GM11168 (cell line): ENCODE data around the gene INHA.

Experiments
- in situ Hi-C: fragments of 300-500 bp; cut with MboI; formaldehyde crosslinking; loops from one replicate; pipeline ENCODE4 v1.12.0; 2022; ENCODE audit warnings: low sequenced_read_pairs; ENCODE audit not compliant: unreplicated experiment

INHA gene

DNA sequence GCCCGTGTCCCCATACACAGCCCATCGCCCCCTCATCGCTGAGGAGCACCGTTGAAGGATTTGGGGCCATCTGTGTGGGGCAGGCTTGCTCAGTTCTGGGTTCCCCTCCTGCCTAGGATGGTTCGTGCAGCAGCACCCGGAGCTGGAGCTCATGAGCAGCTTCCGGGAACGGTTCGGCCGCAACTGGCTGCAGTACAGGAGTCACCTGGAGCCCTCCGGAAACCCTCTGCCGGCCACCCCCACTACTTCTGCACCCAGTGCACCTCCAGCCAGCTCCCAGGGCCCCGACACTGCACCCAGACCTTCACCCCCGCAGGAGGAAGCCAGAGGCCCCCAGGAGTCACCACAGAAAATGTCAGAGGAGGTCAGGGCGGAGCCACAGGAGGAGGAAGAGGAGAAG lies 35.8 kb downstream of the INHA start:
- in situ Hi-C loops: no loop called here

DNA sequence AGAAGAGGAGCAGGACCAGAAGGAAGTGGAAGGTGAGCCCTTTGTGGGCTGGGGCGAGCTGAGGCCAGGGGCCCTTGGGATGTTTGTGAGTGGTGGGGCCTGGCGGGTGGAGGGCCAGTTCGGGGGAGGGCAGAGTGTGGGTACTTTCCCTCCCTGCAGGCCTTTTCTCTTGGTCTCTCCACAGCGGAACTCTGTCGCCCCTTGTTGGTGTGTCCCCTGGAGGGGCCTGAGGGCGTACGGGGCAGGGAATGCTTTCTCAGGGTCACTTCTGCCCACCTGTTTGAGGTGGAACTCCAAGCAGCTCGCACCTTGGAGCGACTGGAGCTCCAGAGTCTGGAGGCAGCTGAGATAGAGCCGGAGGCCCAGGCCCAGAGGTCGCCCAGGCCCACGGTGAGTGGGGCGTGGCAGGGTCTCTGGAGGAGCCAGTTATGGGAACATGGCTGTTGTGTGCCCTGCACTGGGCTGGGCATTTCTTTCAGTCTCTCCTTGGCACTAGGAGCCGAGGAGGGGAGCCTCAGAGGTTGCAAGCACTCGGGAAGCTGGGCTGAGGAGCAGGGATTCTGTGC lies 36.4 kb downstream of the INHA start:
- in situ Hi-C loops: no loop called here

DNA sequence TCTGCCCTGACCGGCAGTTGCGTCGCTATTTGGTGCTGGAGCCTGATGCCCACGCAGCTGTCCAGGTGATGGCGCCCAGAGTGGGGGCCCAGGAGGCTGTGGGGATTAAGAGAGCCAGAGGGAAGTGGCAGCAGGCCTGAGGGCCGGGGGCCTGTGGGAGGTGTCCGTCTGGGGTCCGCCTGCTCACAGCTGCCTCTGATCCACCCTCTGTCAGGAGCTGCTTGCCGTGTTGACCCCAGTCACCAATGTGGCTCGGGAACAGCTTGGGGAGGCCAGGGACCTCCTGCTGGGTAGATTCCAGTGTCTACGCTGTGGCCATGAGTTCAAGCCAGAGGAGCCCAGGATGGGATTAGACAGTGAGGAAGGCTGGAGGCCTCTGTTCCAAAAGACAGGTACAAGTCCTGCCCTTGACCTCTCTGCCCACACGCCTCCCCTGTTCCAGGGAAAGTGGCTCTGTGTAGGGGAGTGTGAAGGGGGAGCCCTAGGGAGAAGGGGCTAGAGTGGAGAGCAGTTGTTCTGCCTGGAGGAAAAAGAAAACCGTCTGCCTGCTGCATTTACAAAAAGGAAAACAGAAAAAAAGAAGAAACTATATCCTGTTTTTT lies 37.1 kb downstream of the INHA start:
- in situ Hi-C loops: no loop called here

DNA sequence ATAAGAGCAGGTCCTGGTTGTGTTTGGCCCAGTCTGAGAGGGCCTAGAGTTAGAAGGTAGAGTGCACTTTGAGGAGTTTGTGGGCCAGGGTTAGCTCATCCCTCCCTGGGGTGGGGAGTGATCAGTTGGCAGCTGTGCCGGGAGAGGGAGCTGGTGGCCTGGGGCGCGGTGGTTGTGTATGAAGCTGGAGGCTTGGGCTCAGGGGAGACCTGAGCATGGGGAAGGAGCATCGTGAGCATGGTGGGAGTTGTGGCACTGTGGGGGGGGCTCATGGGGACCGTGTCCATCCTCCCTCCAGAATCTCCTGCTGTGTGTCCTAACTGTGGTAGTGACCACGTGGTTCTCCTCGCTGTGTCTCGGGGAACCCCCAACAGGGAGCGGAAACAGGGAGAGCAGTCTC lies 39.2 kb downstream of the INHA start:
- in situ Hi-C loops: no loop called here

DNA sequence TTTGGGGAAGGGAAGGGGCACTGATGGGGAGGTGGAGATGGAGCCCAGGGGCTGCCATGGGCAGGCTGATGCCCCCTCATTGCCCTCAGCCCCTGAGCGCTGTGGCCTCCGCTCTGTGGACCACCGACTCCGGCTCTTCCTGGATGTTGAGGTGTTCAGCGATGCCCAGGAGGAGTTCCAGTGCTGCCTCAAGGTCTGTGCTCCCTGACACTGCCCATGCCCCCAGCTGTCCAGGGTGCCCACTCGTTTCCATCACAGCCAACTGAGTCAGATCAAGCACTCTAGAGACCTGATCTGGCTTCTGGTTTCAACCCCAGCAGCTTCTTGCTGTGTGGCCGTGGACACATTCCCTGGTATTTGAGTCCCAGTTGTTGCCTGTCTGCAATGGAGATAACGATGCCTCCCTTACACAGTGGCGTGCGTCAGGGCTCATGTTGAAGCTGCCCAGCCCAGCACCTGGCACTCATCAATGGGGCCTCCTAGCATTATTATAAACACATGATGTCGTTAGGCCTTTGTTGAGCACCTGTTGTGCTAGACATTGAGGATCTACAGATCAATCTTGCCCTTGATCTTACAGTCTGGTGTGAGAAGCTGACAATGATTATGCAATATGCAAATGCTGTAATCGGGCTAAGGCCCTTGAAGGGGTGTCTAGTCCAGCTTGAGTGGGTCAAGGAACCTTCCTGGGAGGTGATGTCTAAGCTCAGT lies 39.9 kb downstream of the INHA start:
- in situ Hi-C loops: no loop called here

DNA sequence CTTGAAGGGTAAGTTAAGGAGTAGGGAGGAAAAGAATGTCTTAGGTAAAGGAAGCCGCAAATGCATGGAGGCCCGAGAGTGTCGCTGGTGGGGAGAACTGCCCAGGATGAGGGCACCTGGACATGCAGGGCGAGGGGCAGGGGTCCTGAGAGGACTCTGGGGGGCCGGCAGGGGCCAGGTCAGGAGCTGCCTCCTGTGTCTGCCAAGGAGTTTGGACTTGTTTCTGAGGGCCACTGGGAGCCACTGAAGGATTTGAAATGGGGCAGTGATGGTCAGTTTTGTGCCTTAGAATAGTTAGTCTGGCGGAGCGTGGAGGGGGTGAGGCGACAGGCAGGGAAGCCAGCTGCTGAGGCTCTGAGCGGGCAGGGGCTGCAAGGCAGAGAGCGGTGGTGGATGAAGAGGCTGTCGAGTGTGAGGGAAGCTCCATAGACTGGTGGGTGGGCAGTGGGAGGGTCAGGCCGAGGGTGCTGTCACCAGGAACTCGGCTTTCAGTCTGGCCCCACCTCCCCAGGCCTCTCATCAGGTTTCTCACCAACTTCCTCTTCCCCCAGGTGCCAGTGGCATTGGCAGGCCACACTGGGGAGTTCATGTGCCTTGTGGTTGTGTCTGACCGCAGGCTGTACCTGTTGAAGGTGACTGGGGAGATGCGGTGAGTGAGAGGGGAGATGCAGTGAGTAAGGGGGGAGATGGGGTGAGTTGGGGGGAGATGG lies 40.6 kb downstream of the INHA start:
- in situ Hi-C loops: no loop called here

DNA sequence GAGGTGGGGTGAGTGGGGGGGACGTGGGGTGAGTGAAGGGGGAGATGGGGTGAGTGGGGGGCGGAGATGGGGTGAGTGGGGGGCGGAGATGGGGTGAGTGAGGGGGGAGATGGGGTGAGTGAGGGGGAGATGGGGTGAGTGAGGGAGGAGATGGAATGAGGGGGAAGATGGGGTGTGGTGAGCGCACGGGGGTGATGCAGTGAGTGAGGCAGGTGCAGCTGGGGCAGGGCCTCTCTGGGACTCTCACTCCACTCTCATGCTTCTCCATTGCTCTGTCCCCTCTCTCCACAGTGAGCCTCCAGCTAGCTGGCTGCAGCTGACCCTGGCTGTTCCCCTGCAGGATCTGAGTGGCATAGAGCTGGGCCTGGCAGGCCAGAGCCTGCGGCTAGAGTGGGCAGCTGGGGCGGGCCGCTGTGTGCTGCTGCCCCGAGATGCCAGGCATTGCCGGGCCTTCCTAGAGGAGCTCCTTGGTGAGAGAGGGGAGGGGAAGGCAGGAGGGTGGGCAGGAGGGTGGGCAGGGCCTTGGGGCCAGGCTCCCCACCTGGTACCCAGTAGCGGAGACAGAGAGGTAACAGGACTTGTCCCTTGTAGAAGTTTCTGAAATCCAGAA lies 41.5 kb downstream of the INHA start:
- in situ Hi-C loops: no loop called here

DNA sequence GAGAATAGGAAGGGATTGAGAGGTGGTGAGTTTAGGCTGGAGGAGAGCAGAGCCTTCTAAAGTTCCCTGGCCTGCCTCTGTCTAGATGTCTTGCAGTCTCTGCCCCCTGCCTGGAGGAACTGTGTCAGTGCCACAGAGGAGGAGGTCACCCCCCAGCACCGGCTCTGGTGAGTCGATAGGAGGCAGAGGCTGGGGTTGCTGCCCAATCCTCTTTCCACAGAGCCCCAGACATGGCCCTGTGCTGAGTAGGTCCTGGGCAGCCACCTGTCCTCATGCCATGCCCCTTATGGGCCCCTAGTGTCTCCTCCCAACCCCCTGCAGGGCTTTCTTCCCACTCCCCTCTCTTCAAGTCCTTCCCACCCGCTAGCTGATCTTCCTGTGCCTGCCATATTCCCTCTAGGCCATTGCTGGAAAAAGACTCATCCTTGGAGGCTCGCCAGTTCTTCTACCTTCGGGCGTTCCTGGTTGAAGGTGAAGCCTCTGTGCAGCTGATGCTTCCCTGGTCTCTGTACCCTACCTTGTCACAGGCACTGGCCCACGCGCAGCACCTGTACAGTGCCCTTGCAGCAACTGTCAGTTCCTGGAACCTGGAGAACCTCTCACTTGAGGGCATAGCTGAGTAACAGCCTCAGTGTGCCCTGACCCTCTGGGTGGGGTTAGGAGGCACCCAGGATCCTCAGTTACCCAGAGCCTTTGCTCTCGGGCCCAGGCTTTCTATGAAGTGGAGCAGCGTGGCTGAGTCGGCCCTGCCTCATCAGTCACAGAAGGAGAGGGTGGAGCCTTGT lies 42.2 kb downstream of the INHA start:
- in situ Hi-C loops: no loop called here

DNA sequence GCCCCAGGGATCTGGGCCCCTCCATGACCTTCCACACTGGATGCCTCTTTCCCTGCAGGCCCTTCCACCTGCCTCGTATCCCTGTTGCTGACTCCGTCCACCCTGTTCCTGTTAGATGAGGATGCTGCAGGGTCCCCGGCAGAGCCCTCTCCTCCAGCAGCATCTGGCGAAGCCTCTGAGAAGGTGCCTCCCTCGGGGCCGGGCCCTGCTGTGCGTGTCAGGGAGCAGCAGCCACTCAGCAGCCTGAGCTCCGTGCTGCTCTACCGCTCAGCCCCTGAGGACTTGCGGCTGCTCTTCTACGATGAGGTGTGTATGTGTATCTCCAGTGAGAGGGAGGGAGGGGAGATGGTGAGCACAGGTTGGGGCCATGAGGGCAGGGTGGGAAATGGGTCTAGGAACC lies 42.9 kb downstream of the INHA start:
- in situ Hi-C loops: no loop called here

DNA sequence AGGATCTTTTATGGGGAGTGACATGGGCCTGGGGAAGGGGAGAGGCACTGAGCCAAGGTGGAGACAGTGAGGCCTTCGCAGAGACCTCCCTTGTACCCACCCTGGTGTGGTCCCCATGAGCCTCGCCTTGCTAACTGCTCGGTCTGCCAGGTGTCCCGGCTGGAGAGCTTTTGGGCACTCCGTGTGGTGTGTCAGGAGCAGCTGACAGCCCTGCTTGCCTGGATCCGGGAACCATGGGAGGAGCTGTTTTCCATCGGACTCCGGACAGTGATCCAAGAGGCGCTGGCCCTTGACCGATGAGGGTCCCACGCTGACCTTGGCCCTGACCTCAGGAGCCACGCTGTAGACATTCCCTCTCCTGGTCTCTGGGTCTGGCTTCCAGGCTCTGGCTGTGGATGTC lies 43.8 kb downstream of the INHA start:
- in situ Hi-C loops: no loop called here

DNA sequence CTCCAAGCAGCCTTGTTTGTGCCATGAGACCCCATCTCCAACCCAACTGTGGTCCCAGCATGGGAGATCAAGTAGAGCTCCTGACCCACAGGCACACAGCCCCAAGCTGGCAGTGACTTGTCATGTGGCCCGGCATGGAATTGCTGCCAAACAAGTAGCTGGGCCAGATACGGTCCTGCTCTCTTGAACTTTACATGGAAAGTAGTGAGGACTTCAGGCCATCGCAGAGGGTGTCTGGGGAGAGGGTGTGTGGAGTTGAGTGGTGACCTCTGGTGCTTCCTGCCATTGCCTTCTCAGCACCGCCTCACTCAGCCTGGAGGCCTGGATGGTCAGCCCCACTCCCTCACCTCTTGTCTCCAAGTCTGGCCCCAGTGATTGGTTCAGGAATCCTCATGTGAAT lies 44.4 kb downstream of the INHA start:
- in situ Hi-C loops: no loop called here

DNA sequence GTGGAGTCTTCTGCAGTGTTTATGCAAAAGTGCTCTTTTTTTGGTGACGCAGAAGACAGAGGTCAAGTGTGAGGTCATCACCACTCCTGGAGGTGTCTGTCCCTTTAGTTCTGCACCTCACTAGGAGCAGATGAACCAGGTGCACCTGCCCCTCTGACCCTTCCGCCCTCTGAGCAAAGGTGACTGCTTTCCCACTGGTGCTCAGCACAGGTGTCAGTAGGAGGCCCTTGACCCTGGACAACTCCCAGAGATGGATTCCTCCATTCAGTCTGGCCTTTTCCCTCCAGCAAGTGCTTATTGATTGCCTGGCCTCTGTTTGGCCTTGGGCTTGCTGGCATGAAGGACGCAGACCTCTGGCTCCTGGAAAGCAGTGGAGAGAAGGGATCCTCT lies 46.6 kb downstream of the INHA start:
- in situ Hi-C loops: no loop called here

DNA sequence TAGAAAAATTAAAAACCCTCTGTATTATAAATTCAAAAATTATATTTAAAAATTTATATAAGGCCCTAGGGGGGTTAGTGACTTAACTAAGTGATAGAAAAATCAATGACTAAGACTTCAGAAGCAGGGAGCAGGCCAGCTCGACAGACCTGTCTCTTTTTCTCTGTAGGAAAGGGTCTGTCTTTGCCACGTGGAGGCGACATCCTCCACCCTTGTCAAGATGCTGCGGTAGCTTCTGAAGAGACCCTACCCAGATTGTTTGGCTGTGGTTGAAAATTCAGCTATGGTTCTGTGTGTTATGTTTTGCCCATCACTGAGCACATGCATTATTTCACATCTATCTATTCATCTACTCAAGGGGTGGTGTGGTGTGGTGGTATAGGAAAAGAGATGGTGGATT lies 47.1 kb downstream of the INHA start:
- in situ Hi-C loops: no loop called here

DNA sequence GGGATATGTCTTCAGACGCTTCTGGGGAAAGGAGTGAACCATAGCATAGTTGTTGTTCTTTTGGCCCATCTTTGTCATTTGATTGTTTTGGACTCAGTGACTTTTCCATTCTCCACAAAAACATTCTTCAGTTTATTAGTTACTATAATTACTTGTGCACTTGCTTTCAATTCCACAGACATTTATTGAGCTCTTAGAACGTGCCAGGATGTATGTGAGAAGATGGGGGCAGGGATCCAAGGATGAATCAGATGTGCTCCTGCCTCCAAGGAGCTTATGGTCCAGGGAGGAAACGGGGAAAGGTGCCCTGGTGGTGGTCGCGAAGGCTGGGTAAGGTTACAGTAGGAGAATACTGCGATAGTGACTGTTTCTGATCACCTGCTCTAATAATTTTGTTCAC lies 48.4 kb downstream of the INHA start:
- in situ Hi-C loops: no loop called here

DNA sequence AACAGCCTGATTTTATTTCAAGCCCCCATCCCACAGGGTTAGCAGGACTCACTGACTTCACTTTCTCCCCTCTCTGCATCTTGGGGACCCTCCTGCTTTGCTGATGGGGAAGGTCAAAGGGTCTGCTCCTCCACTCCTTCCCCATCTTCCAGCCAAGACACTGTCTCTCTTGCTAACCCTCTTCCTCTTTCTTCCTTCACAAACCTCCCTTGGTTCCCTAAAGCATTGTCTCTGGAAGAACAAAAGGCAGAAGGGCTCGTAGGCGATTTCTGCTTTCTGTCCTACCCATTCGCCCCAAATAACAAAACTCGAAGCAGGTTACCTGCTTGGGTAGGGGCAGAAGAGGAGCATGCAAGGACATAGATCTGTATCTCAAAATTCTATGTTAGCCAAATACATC lies 49.8 kb downstream of the INHA start:
- in situ Hi-C loops: no loop called here

DNA sequence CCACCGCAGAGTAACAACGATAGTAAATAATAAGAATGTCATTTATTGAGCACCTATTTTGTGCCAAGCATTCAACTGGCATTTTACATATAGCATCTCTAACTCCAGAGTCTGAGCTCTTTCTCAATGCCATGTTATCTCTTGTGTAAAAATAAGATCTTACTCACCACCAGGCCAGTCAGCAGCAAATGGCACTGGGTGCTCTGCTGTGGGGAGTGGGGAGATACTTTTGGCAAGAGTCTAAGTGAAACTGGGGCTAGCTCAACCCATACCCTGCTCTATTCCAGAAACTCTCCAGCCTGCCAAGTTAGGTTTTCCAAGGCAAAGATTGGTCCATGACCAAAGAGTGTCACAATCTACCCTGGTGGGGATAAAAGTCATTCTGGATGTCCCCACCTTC lies 50.4 kb downstream of the INHA start:
- in situ Hi-C loops: no loop called here

DNA sequence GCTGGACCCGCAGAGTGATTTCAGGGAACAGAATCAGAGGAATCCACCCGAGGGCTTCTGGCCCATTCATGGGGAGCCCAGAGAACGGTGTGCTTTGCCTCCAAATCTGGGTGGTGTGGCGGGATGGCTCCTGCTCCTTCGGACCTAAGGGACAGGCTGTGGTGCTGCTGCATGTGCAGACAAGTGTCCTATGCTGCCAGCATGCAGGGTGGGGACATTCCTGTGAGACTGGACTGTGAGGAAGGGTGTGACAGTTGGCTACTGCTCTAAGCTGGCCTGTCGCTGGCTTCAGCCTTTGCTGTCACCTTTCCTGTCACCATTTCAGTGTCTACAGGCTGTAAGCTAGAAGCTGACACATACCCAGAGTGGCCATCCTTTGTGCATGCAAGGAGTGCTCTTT lies 52.5 kb downstream of the INHA start:
- in situ Hi-C loops: no loop called here

DNA sequence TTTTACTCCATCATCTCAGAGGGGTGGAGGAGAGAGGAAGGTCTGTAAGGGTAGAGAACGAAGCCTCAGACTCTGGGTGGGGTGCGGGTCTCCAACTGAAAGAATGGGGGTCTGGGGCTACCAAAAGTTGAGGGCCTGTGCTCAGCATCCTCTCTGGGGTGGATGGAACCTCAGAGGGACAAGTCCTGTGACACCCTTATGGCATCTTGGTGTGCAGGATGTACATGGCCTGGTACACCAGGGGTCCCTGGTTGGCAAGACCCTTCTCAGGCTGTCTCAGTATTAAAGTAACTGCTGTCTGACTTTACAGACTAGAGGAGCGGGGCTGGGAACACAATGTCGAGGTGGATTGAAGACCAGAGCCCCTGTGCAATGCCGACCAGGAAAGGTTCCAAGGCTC lies 53.1 kb downstream of the INHA start:
- in situ Hi-C loops: no loop called here
